Left renal pelvis (tissue), 4 donors: ENCODE measurements around the gene CDKN2B-AS1. TPM values are rescaled to one million over a fixed set of nuclear protein-coding genes. Genes with fewer than 3 reads are reported as not detected.

Source experiments
- DNase-seq, 4 donors: peaks; one replicate each; pipeline ENCODE4 v3.0.0-alpha.2; 2013; ENCODE audit warnings: low read depth in 4 of 4, low spot score in 3 of 4
- polyA plus RNA-seq, 4 donors: library from polyadenylated mRNA; unstranded; fragments of 120-200 nt; gene quantifications; one replicate each; pipeline ENCODE4 v1.2.1, GENCODE V29; 2013; ENCODE audit not compliant: insufficient read length in 4 of 4

The CDKN2B-AS1 gene
- polyA plus RNA-seq, 4 donors: 0.72 TPM; not detected in 3

DNA sequence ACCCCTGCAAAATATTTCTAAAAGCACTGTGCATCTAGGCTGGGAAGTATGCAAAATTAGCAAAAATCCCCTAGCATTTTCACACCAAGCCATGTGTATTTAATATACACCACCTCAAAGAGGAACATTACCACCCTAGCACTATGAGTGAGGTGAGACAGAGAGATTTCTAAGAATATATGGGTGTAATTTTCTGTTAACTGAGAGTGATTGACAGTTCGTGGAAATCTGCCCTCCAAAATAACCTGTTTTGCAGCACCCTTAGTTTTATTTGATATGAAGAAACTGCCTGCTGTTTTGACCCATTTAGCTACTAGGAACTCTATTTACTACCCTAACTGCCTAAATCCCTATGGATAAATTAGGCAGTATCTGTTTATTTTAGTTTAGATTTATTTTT, 78.8 kb downstream of the CDKN2B-AS1 start:
- no peak for DNase-seq

GRCh38 chr9:22078081-22078480, 83.5 kb downstream of the CDKN2B-AS1 start:
- no peak for DNase-seq

GRCh38 chr9:22079873-22080341, 85.3 kb downstream of the CDKN2B-AS1 start:
- DNase-seq: no peak

- no peak for DNase-seq
Measured at GRCh38 chr9:22084336-22085035, 89.9 kb downstream of the CDKN2B-AS1 start.

- DNase-seq: no peak
Measured at GRCh38 chr9:22088053-22088716, 93.6 kb downstream of the CDKN2B-AS1 start.

DNA sequence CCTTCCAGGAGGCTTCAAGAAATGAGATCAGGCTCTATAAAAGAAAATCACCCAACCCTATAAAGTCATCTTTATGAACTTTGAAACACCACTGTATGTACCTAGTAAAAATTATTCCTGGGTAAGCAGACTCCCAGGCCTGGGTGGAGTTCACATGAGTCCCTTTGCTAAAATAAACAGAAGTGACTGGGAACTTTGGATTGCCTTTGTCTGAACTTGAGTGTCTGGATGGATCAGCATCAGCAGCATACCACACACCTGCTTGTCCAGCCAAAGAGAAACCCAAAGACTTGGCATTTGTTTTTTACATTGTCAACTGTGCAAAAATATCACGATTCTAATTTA, 94.1 kb downstream of the CDKN2B-AS1 start:
- DNase-seq: no peak

GRCh38 chr9:22097707-22098106, 103.1 kb downstream of the CDKN2B-AS1 start:
- DNase-seq: no peak

DNA sequence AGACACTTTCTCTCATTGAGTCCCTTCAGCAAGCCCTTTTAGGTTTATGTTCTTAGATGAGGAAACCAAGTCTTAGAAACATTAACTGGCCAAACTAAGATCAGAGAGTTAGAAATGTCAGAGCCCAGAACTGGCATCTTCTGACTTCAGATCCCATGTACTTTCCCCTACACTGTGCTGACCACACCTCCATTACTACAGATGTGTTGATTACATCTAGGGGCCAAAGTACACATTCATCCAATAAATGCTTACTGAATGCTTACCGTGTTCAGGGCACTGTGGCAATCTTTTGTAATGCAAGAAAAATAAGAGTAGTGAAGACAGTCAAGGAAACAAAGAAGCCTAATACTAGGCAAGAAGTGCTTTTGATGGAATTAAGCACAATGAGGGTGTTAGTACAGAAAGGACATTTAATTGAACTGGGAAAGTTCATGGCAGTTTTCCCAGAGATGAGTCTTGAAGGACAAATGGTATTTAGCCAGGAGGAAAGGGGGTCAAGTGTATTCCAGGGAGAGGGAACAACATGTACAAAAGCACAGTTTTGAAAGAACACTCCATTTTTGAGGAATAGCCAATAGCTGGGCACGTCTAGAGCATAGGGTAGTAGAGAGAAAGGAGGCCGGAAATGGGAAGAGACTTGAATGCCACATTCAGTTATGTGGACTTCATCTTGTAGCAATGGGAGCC, 104.2 kb downstream of the CDKN2B-AS1 start:
- no peak for DNase-seq

- DNase-seq: no peak
Measured at GRCh38 chr9:22100626-22101025, 106.0 kb downstream of the CDKN2B-AS1 start.

DNA sequence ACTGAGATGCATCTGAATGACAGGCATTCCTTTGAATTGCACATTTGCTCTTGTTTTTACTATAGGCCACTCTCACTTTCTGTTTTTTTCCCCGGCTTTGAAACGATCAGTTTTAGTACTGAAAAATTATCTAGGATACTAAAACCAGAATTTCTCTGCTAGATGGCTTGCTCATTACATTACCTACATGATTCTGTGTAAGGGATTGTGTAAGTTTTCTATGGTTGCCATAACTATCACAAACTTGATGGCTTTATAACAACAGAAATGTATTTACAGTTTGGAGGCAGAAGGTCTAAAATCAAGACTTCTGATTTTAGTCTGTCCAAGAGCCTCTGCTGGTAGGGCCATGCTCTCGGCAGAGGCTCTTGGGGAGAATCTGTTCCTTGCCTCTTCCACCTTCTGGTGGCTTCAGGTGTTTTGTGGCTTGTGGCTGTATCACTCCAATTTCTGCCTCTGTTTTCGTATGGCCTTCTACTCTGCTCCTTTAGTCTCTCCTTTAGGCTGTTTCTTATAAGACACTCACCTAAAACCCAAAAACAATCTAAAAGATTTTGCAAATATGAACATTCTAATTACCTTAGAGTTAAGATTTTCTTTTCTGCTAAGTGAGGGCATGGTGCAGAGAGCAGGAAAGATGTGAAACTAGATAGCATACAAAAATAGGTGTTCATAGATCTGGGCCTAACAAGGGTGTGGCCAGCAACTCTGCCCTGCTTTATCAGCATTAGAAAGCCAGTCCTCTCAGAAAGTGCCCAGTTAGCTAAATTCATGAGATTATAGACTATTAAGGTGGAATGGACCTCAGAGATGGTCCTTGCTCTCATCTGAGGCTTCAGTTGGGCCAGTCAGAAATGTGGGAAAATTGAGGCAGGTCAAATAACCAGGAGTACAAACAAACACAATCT, 107.8 kb downstream of the CDKN2B-AS1 start:
- no peak for DNase-seq

- no peak for DNase-seq
Measured at GRCh38 chr9:22103685-22104575, 109.3 kb downstream of the CDKN2B-AS1 start.

- no peak for DNase-seq
Measured at GRCh38 chr9:22105005-22105722, 110.6 kb downstream of the CDKN2B-AS1 start.

GRCh38 chr9:22107202-22108045, 112.8 kb downstream of the CDKN2B-AS1 start:
- DNase-seq: no peak

GRCh38 chr9:22108581-22109370, 114.2 kb downstream of the CDKN2B-AS1 start:
- DNase-seq: no peak

GRCh38 chr9:22111176-22111953, 116.8 kb downstream of the CDKN2B-AS1 start:
- no peak for DNase-seq

DNA sequence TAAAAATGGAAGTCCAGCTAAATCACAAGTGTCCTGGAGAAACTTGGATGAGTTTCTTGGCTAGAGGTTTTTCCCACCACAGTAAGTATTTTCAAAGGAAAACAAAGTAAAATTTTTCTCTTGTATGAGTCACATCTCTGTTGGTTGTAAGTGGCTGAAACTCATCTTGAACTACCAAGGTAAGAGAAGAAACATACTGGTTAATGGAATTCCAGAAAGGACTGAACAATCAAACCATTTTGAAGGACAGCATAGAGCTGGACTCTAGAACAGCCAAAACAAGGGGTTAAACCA, 117.3 kb downstream of the CDKN2B-AS1 start:
- DNase-seq: no peak
